Suprapubic skin (tissue), 4 donors: ENCODE results near the gene HSPB9. TPM values are rescaled to one million over a fixed set of nuclear protein-coding genes. Genes with fewer than 3 reads are reported as not detected.

Experiments
- DNase-seq, 2 donors: peaks; one replicate each; pipeline ENCODE4 v3.0.0-alpha.2; 2019; ENCODE audit warnings: low spot score in 2 of 2
- H3K27ac ChIP-seq: fragments of 200-600 bp; sonication (generic); one replicate; pipeline ENCODE4 v1.5.1; 2019
- H3K27me3 ChIP-seq: fragments of 200-600 bp; sonication (generic); one replicate; pipeline ENCODE4 v1.5.1; 2019
- H3K36me3 ChIP-seq: fragments of 200-600 bp; sonication (generic); one replicate; pipeline ENCODE4 v1.5.1; 2019
- H3K4me1 ChIP-seq: fragments of 200-600 bp; sonication (generic); one replicate; pipeline ENCODE4 v1.5.1; 2019
- H3K4me3 ChIP-seq: fragments of 200-600 bp; sonication (generic); one replicate; pipeline ENCODE4 v1.5.1; 2019; ENCODE audit warnings: mild to moderate bottlenecking
- H3K9me3 ChIP-seq: fragments of 200-600 bp; sonication (generic); one replicate; pipeline ENCODE4 v1.5.1; 2019
- CTCF ChIP-seq, 2 donors: fragments of 200-600 bp in 1 of 2; fragments of 450-650 bp in 1 of 2; sonication (generic) in 1 of 2; IDR thresholded peaks; one replicate each; pipeline ENCODE4 v1.5.1; 2016 to 2019; ENCODE audit warnings: antibody characterized with exemption in 2 of 2, mild to moderate bottlenecking in 1 of 2, moderate library complexity in 1 of 2
- EP300 ChIP-seq: sonication (generic); formaldehyde crosslinking; IDR thresholded peaks from one replicate; pipeline ENCODE4 v1.6.1; 2017; ENCODE audit warnings: antibody characterized with exemption
- POLR2A ChIP-seq, 2 donors: fragments of 450-650 bp; IDR thresholded peaks; one replicate each; pipeline ENCODE4 v1.6.1; 2017; ENCODE audit warnings: antibody characterized with exemption in 2 of 2, mild to moderate bottlenecking in 2 of 2, moderate library complexity in 2 of 2
- POLR2AphosphoS5 ChIP-seq, 3 donors: sonication (generic); formaldehyde crosslinking; IDR thresholded peaks; one replicate each; pipeline ENCODE4 v1.6.1; 2017; ENCODE audit warnings: antibody characterized with exemption in 3 of 3
- WGBS: methylation state at CpG from one replicate; pipeline ENCODE4 v1.1.5; 2018; 5-methylcytosine and 5-hydroxymethylcytosine counted together
- total RNA-seq, 4 donors: library from RNA; depleted of rRNA; stranded (reverse); fragments of >200 nt; gene quantifications; one replicate each; pipeline ENCODE4 v1.1.0, GENCODE V29; 2016

HSPB9 gene
- total RNA-seq, 4 donors from 2014 or later, result 0.31 to 0.48 TPM; not detected in 2

GRCh38 chr17:42114118-42114517, 8.5 kb upstream of the HSPB9 start:
- Histone ChIP-seq H3K4me1 (peaks cover 38% of the 10 kb centered on the region), H3K4me3 (no peak overlapping the region), H3K36me3 (peaks cover 7% of the 10 kb centered on the region), H3K27me3 (no peaks in the 10 kb centered on the region), H3K27ac (no peak overlapping the region), H3K9me3 (no peaks in the 10 kb centered on the region)
- no peak for DNase-seq
- TF ChIP-seq EP300, result no peak
- TF ChIP-seq POLR2A (IDR thresholded peaks at IDR 0.05), result no peak
- TF ChIP-seq CTCF (IDR thresholded peaks at IDR 0.05), result no peak
- TF ChIP-seq POLR2AphosphoS5 (IDR thresholded peaks at IDR 0.05), result no peak
- 93% methylated on average over 7 of the region's 9 CpGs for WGBS

GRCh38 chr17:42116705-42117396, 5.8 kb upstream of the HSPB9 start:
- 58% methylated on average over 10 of the region's 18 CpGs for WGBS
- Histone ChIP-seq H3K4me3 (no peak overlapping the region), H3K9me3 (no peaks in the 10 kb centered on the region), H3K36me3 (peaks cover 7% of the 10 kb centered on the region), H3K27ac (no peak overlapping the region), H3K27me3 (no peaks in the 10 kb centered on the region), H3K4me1 (peaks cover 50% of the 10 kb centered on the region)
- peak; percentile 91 to 93 for DNase-seq
- TF ChIP-seq POLR2A (IDR thresholded peaks at IDR 0.05) (no peak), CTCF (IDR thresholded peaks at IDR 0.05) (peak; percentile 79 to 81)

- no peak for DNase-seq
- Histone ChIP-seq H3K27ac (no peak overlapping the region), H3K27me3 (no peaks in the 10 kb centered on the region), H3K9me3 (no peaks in the 10 kb centered on the region), H3K4me3 (no peak overlapping the region), H3K36me3 (peaks cover 7% of the 10 kb centered on the region), H3K4me1 (peaks cover 54% of the 10 kb centered on the region)
- TF ChIP-seq CTCF (IDR thresholded peaks at IDR 0.05) (no peak), EP300 (no peak), POLR2A (IDR thresholded peaks at IDR 0.05) (no peak), POLR2AphosphoS5 (IDR thresholded peaks at IDR 0.05) (no peak)
- 80% methylated on average over 21 of the region's 30 CpGs for WGBS
Measured at GRCh38 chr17:42117397-42118125, 5.0 kb upstream of the HSPB9 start.

DNA sequence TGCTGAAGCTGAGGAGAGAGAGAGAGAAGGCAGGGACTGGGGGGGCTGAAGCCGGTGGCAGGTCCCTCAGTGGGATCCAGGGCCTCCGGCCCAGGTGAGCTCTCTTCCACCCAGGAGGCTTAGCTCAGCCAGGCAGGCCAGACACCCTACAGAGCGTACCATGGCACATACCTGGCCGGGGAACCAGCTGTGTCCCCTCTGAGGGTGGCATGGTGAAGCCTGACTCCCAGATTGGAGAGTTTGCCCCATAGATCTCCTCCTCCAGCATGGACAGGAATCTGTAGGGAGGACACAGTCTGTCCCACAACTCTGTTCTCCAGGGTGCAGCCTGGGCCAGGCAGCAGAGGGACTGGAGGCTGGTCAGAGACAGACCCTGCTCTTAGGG, 4.5 kb upstream of the HSPB9 start:
- Histone ChIP-seq H3K4me1 (peaks cover 51% of the 10 kb centered on the region), H3K27ac (no peak overlapping the region), H3K9me3 (no peaks in the 10 kb centered on the region), H3K36me3 (peaks cover 7% of the 10 kb centered on the region), H3K27me3 (no peaks in the 10 kb centered on the region), H3K4me3 (no peak overlapping the region)
- DNase-seq, result no peak
- 87% methylated on average over 3 of the region's 4 CpGs for WGBS
- no peak for TF ChIP-seq POLR2A (IDR thresholded peaks at IDR 0.05)
- TF ChIP-seq POLR2AphosphoS5 (IDR thresholded peaks at IDR 0.05), result no peak
- no peak for TF ChIP-seq CTCF (IDR thresholded peaks at IDR 0.05)
- no peak for TF ChIP-seq EP300

DNA sequence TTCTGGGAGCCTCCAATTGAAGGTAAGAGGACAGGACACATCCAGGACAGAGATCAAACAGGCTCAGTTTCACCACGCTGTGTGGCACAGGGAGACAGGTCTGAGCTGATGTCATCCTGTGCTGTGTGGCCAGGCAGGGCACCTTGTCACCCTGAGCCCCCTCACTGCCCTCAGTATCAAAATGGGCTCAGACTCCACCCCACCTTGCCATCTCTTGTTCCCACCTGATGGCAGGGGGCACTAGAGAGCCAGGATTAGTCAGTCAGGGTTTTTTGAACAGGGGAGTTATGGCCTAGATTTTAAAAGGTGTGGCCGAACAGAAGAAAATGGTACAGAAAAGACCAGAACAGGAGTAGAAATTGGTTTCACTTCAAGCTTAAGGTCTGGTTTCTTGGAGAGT, 4.1 kb upstream of the HSPB9 start:
- Histone ChIP-seq H3K4me3 (no peak overlapping the region), H3K4me1 (peaks cover 47% of the 10 kb centered on the region), H3K27ac (no peak overlapping the region), H3K9me3 (no peaks in the 10 kb centered on the region), H3K27me3 (no peaks in the 10 kb centered on the region), H3K36me3 (peaks cover 4% of the 10 kb centered on the region)
- no peak for DNase-seq
- peak in 1 of 2 donors; percentile 20 for TF ChIP-seq CTCF (IDR thresholded peaks at IDR 0.05)
- TF ChIP-seq POLR2AphosphoS5 (IDR thresholded peaks at IDR 0.05), result no peak
- 65% methylated on average over 2 of the region's 2 CpGs for WGBS
